ENCODE results near the gene SMPD4.
"Not testable (repeated sequence)": the region's sequence is repeated elsewhere in the genome, so short reads cannot be mapped to it uniquely, and the experiment has no call there.

The SMPD4 gene

DNA sequence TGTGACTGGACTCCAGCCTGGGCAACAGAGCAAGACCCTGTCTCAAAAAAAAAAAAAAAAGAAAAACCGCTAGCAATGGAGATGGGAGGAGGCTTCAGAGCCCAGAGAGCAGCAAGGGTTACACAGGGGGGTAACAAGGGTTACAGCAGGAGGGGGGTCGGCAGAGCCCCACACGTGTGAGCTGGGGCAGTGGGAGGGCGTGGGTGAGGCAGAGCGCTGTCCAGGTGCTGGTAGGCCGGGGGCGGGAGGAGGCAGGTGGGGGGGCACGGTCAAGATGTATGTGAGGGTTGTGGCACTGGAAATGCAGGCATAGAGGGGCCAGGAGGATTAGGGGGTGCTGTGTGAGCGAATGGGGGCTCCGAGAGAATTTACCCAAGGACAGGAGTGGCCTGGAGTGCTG lies 4.0 kb upstream of the SMPD4 start:
- Histone ChIP-seq H3K36me3 (ENCODE audit: control insufficient read depth, low read depth, low read length) (no peaks in the 10 kb centered on the region), H3K9ac (ENCODE audit: low read length) (no peak overlapping the region), H3K27me3 (ENCODE audit: control insufficient read depth, insufficient read depth, low read length) (no peaks in the 10 kb centered on the region), H3K4me3 (ENCODE audit: low read length) (no peak overlapping the region), H3K4me1 (ENCODE audit: control insufficient read depth, low read depth, low read length) (no peaks in the 10 kb centered on the region), H3K9me3 (ENCODE audit: control insufficient read depth, low read depth, low read length) (no peaks in the 10 kb centered on the region), H3K27ac (ENCODE audit: low read length) (no peak overlapping the region)

DNA sequence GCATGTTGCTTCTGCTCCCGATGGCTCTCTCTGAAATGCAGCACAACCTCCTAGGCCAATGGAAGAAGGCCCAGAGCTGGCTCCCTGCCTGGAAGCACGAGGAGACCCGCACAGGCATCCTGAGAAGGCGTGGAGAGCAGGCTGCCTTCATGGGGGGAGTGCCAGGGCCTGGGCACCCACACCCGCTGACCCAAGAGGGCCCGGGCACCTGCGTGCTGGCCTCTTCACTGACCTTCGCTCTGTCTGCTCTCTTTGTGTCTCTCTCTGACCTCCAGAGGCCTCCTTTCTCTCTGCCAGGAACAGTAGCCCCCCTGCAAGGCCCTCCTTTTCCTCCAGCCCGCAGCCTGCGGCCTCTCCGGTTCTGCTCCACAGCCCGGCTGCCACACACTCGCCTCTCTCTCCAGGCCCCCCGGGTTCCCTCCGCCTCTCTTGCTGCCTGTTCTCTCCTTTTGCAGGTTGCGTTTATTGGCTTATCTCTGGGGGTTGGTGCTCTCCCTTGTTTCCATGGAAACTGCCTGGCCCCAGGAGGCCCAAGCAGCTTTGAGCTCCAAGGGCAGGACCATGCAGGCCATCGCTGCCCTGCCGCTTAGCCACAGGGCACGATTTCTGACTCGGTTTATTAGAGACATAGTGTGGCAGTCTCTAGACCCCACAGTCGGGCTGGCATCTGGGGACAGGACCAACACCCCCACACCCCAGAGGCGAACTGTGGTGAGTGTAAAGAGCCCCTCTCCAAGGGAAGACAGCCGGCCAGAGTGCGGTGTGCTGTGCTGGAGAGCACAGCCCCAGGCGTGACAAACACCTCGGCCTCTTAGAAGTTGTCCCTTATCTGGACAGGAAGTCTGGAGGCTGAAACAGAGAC lies 2.3 kb upstream of the SMPD4 start:
- Histone ChIP-seq H3K27ac (ENCODE audit: low read length) (no peak overlapping the region), H3K9me3 (ENCODE audit: control insufficient read depth, low read depth, low read length) (no peaks in the 10 kb centered on the region), H3K36me3 (ENCODE audit: control insufficient read depth, low read depth, low read length) (no peaks in the 10 kb centered on the region), H3K9ac (ENCODE audit: low read length) (no peak overlapping the region), H3K4me1 (ENCODE audit: control insufficient read depth, low read depth, low read length) (no peaks in the 10 kb centered on the region), H3K27me3 (ENCODE audit: control insufficient read depth, insufficient read depth, low read length) (no peaks in the 10 kb centered on the region), H3K4me3 (ENCODE audit: low read length) (peak overlapping the region; percentile 54)

DNA sequence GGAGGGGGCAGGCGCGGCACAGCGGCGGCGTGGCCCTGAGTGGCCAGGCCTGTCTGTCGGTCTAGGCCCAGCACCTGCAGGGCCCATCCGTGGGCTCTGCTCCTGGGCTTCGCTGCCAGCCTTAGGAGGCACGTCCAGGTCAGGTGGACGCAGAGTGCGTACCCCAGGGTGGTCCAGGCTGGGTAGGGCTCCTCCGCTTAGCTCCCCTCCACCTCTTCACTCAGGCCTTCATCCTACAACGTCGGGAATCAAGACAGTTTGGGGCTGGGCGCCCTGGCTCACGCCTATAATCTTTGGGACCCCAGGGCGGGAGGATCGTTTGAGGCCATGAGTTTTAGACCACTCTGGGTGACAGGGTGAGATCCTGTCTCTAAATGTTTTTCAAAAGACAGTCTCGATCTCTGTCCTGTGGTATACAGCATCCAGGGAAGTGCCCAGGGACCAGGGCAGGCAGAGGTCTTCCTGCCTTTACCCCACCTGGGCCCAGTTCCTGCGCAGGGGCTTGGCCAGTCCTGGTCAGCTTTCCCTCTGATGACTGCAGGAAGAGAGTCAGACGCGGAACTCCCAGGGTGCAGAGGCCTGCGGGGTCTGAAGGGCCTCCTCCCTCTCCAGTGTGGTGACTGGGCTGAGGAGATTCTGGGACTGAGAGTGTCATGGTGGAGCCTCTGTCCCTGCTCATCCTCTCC lies 1.6 kb upstream of the SMPD4 start:
- H3K9ac ChIP-seq (ENCODE audit: low read length) = peak overlapping the region; percentile 24
- not testable (repeated sequence) for H3K27ac ChIP-seq (ENCODE audit: low read length); H3K27me3 ChIP-seq (ENCODE audit: control insufficient read depth, insufficient read depth, low read length); H3K9me3 ChIP-seq (ENCODE audit: control insufficient read depth, low read depth, low read length); H3K36me3 ChIP-seq (ENCODE audit: control insufficient read depth, low read depth, low read length); H3K4me1 ChIP-seq (ENCODE audit: control insufficient read depth, low read depth, low read length)
- H3K4me3 ChIP-seq (ENCODE audit: low read length) = peak overlapping the region; percentile 54

DNA sequence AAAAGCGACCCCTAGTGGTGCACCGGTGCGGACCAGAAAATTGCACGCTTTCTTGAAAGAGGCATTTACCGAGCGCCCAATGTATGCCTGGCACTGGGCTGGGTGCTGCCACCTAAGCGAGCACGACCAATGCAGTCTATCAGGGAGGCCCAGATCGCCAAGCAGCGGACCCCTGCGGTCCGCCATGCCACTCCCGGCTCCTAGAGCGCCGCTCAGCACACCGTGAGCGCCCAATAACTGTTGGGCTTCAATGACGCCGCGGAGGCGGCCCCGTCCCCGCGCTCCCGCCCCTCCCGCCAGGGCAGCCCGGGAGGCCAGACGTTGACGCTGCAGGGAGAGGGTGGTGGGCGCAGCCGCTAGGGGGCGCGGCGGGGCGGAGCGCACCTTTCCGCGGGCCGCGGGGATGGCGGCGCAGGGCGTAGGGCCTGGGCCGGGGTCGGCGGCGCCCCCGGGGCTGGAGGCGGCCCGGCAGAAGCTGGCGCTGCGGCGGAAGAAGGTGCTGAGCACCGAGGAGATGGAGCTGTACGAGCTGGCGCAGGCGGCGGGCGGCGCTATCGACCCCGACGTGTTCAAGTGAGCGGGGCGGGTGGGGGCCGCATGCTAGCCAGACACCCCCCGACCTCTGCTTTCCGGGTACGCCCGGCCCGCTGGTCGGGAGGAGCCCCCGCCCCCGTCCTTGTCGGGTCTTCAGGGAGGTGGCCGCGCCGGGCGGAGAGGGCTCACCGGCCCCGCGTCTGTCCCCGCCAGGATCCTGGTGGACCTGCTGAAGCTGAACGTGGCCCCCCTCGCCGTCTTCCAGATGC lies 679 bp upstream of the SMPD4 start, which contains the start of gene MZT2B:
TSS of gene MZT2B (plus strand) at position 383 of the 803 bp plus-strand sequence. CDS start at position 404, 21 bp downstream.
- not testable (repeated sequence) for H3K36me3 ChIP-seq (ENCODE audit: control insufficient read depth, low read depth, low read length); H3K9me3 ChIP-seq (ENCODE audit: control insufficient read depth, low read depth, low read length); H3K4me1 ChIP-seq (ENCODE audit: control insufficient read depth, low read depth, low read length); H3K27me3 ChIP-seq (ENCODE audit: control insufficient read depth, insufficient read depth, low read length)
- H3K4me3 ChIP-seq (ENCODE audit: low read length) = peak within 1 kb of the TSS; percentile 70
- peak within 1 kb of the TSS; percentile 93 for H3K27ac ChIP-seq (ENCODE audit: low read length)
- H3K9ac ChIP-seq (ENCODE audit: low read length) = peak within 1 kb of the TSS; percentile 94

DNA sequence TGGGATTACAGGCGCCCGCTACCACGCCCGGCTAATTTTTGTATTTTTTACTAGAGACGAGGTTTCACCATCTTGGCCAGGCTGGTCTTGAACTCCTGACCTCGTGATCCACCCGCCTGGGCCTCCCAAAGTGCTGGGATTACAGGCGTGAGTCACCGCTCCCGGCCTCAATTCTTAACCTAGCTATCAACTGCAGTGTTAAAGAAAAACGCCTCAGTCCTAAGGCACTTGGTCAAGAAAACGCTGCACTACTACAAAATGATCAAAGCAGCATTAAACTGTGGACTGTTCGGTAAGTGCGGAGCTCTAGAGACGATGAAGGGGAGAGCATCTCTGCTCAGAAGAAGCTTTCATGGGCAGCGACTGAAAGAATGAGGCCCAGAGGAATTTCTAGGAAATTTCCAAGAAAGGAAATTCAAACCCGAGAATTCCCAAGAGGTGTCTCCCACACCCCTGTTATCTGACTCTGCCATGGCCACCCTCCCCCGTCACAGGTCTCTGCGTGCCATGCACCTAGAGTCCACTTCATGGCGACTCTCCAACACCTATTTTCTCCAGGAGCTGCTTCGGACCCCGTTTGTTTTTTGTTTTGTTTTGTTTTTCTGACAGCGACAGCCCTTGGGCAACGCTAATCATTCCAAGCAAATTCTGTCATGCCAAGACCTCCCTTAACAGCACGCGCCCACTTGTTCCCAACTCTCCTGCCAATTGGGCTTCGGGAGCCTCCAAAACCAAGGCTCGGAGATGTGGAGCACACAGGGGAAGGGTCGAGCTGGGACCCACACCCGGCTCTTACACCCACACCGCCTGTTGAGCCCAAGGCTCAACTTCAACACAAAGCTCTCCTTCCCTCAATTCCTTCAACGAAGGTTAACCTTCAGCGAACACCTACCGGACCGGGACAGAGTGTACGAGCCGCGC lies 738 bp downstream of the SMPD4 start:
- H3K36me3 ChIP-seq (ENCODE audit: control insufficient read depth, low read depth, low read length); H3K9me3 ChIP-seq (ENCODE audit: control insufficient read depth, low read depth, low read length); H3K27me3 ChIP-seq (ENCODE audit: control insufficient read depth, insufficient read depth, low read length); H3K4me1 ChIP-seq (ENCODE audit: control insufficient read depth, low read depth, low read length): not testable (repeated sequence)
- Histone ChIP-seq H3K9ac (ENCODE audit: low read length) (peak overlapping the region; percentile 94), H3K4me3 (ENCODE audit: low read length) (peak overlapping the region; percentile 70), H3K27ac (ENCODE audit: low read length) (peak overlapping the region; percentile 93)

DNA sequence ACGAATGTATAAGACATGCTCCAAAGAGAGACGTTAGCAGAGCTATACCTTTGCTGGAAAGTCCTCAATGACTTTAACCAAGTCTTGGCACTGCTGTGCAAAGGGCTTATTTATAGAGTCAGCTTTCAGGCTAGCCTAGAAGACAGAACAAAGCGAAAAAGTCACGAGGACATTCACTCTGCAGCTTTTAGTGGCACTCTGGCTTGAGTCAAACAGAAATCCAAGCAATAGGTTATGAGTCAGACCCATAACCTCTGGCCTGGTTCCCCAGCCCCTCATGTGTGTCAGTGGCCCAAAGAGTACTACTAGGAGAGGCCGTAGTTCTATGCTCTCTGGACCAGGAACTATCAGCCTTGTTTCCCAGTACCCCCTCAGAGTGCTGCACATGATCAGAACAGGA lies 6.5 kb downstream of the SMPD4 start:
- not testable (repeated sequence) for H3K9ac ChIP-seq (ENCODE audit: low read length); H3K4me1 ChIP-seq (ENCODE audit: control insufficient read depth, low read depth, low read length); H3K27me3 ChIP-seq (ENCODE audit: control insufficient read depth, insufficient read depth, low read length); H3K4me3 ChIP-seq (ENCODE audit: low read length); H3K27ac ChIP-seq (ENCODE audit: low read length); H3K9me3 ChIP-seq (ENCODE audit: control insufficient read depth, low read depth, low read length)
- peaks cover 45% of the 10 kb centered on the region for H3K36me3 ChIP-seq (ENCODE audit: control insufficient read depth, low read depth, low read length)

DNA sequence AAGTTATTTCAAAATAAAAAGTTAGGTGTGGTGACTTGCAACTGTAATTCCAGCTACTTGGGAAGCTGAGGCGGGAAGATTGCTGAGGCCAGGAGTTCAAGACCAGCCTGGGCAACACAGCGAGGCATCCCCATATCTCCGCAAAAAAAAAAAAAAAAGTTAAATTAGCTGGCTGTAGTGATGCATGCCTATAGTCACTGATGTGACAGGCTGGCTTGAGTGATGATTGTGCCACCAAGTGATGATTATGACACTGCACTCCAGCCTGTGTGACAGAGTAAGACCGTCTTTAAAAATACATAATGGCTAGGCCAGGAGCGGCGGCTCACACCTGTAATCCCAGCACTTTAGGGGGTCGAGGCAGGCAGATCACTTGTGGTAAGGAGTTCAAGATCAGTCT lies 11.5 kb downstream of the SMPD4 start:
- Histone ChIP-seq H3K36me3 (ENCODE audit: control insufficient read depth, low read depth, low read length) (peaks cover 60% of the 10 kb centered on the region), H3K4me1 (ENCODE audit: control insufficient read depth, low read depth, low read length) (no peaks in the 10 kb centered on the region), H3K4me3 (ENCODE audit: low read length) (no peak overlapping the region), H3K27me3 (ENCODE audit: control insufficient read depth, insufficient read depth, low read length) (no peaks in the 10 kb centered on the region), H3K27ac (ENCODE audit: low read length) (no peak overlapping the region), H3K9me3 (ENCODE audit: control insufficient read depth, low read depth, low read length) (no peaks in the 10 kb centered on the region), H3K9ac (ENCODE audit: low read length) (no peak overlapping the region)

DNA sequence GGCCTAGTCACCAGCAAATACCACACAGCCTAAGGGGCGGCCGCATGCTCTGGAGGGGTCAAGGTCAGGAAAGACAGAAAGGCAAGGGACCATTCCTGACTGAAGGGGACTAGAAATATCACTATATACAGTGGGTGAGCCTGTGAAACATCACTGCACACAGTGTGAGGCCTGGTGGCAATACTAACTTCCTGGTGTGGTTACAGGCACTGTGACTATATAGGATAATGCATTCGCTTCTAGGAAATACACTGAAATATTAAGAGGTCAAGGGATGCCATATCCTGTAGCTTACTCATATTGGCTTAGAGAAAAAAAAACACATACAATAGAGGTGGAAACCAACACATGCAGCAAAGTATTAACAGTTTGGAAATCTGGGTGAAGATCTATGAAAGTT lies 12.2 kb downstream of the SMPD4 start:
- H3K27ac ChIP-seq (ENCODE audit: low read length); H3K9me3 ChIP-seq (ENCODE audit: control insufficient read depth, low read depth, low read length): not testable (repeated sequence)

DNA sequence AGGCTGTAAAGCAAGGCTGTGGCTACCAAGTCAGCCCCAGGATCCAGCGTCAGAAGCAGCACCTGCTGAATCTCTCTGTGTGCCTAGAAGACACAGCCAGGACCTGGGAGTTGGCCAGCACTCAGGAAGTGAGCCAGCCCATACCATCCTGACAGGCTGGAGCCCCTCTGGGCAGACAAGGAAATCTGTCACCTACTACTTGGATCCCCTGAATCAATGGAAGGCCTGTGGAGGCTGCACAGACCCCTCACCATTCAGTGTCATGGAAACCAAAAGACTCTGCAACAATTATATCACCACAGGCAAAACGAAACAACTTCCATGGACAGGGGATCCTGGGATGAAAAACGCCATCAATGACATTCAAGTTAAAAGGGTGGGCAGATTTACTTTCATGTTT lies 14.8 kb downstream of the SMPD4 start:
- peaks cover 56% of the 10 kb centered on the region for H3K36me3 ChIP-seq (ENCODE audit: control insufficient read depth, low read depth, low read length)
- not testable (repeated sequence) for H3K9ac ChIP-seq (ENCODE audit: low read length); H3K4me3 ChIP-seq (ENCODE audit: low read length); H3K27me3 ChIP-seq (ENCODE audit: control insufficient read depth, insufficient read depth, low read length); H3K4me1 ChIP-seq (ENCODE audit: control insufficient read depth, low read depth, low read length); H3K27ac ChIP-seq (ENCODE audit: low read length); H3K9me3 ChIP-seq (ENCODE audit: control insufficient read depth, low read depth, low read length)

More for the DNA sequence above, 12.2 kb downstream of the SMPD4 start:
- H3K4me3 ChIP-seq (ENCODE audit: low read length); H3K4me1 ChIP-seq (ENCODE audit: control insufficient read depth, low read depth, low read length); H3K9ac ChIP-seq (ENCODE audit: low read length); H3K27me3 ChIP-seq (ENCODE audit: control insufficient read depth, insufficient read depth, low read length): not testable (repeated sequence)
- peaks cover 59% of the 10 kb centered on the region for H3K36me3 ChIP-seq (ENCODE audit: control insufficient read depth, low read depth, low read length)

DNA sequence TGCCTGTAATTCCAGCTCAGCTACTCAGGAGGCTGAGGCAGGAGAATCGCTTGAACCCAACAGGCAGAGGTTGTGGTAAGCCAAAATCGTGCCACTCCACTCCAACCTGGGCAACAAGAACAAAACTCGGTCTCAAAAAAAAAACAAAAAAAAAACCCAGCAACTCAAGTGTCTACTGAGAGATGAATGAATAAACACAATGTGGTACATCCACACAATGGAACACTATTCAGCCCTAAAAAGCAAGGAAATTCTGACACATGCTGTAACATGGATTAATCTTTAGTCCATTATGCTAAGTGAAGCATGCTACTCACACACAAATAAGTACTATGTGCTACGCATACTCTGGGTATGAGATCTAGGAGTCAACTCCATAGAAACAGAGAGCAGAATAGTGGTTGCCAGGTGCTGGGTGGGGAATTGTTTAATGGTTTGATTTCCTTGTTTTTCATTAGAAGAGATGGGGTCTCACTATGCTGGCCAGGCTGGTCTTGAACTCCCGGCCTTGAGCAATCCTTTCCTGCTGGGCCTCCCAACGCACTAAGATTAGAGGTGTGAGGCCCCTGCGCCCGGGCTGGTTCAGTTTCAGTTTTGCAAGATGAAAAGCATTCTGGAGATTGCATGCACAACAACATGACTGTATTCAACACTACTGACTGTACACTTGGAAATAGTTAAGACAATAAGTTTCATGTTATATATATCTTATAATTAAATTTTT lies 15.9 kb downstream of the SMPD4 start:
- Histone ChIP-seq H3K9ac (ENCODE audit: low read length) (no peak overlapping the region), H3K4me1 (ENCODE audit: control insufficient read depth, low read depth, low read length) (no peaks in the 10 kb centered on the region), H3K36me3 (ENCODE audit: control insufficient read depth, low read depth, low read length) (peaks cover 50% of the 10 kb centered on the region), H3K27me3 (ENCODE audit: control insufficient read depth, insufficient read depth, low read length) (no peaks in the 10 kb centered on the region), H3K27ac (ENCODE audit: low read length) (no peak overlapping the region), H3K9me3 (ENCODE audit: control insufficient read depth, low read depth, low read length) (no peaks in the 10 kb centered on the region), H3K4me3 (ENCODE audit: low read length) (no peak overlapping the region)

All from iPS-18a (cell line).